HL-60 (cell line): ENCODE measurements around the gene ATG3.

Source experiments
- DNase-seq, 2 experiments: peaks; one replicate each; pipeline ENCODE4 v3.0.0-alpha.2; 2010 to 2020; ENCODE audit warnings: low read depth in 1 of 2, low spot score in 1 of 2
- H3K27ac ChIP-seq: fragments of 250-450 bp; sonication (Bioruptor Pico); replicated peaks from 2 replicates; pipeline ENCODE4 v1.5.1; 2020; ENCODE audit warnings: mild to moderate bottlenecking, moderate library complexity
- H3K27me3 ChIP-seq: fragments of 250-450 bp; sonication (Bioruptor Pico); 2 replicates; pipeline ENCODE4 v1.5.1; 2021; ENCODE audit warnings: mild to moderate bottlenecking, moderate library complexity; ENCODE audit not compliant: insufficient read depth, poor library complexity, severe bottlenecking
- H3K4me3 ChIP-seq: replicated peaks from 2 replicates; pipeline ENCODE4 v1.5.1; 2011; ENCODE audit warnings: mild to moderate bottlenecking, control low read depth, low read length; ENCODE audit not compliant: insufficient read depth
- CTCF ChIP-seq: IDR thresholded peaks from one replicate; pipeline ENCODE4 v1.5.1; 2011; ENCODE audit warnings: low read length, control low read depth, inconsistent platforms; ENCODE audit not compliant: insufficient read depth
- GABPA ChIP-seq: IDR thresholded peaks from 2 replicates; pipeline ENCODE4 v1.6.1; 2012; ENCODE audit warnings: low read depth
- POLR2AphosphoS5 ChIP-seq: IDR thresholded peaks from 2 replicates; pipeline ENCODE4 v1.6.1; 2012; ENCODE audit warnings: low read depth
- REST ChIP-seq: IDR thresholded peaks from 2 replicates; pipeline ENCODE4 v1.6.1; 2012; ENCODE audit warnings: low read depth; ENCODE audit not compliant: insufficient replicate concordance
- SPI1 ChIP-seq: IDR thresholded peaks from 2 replicates; pipeline ENCODE4 v1.6.1; 2012; ENCODE audit warnings: low read depth, mild to moderate bottlenecking, borderline replicate concordance

Gene ATG3

DNA sequence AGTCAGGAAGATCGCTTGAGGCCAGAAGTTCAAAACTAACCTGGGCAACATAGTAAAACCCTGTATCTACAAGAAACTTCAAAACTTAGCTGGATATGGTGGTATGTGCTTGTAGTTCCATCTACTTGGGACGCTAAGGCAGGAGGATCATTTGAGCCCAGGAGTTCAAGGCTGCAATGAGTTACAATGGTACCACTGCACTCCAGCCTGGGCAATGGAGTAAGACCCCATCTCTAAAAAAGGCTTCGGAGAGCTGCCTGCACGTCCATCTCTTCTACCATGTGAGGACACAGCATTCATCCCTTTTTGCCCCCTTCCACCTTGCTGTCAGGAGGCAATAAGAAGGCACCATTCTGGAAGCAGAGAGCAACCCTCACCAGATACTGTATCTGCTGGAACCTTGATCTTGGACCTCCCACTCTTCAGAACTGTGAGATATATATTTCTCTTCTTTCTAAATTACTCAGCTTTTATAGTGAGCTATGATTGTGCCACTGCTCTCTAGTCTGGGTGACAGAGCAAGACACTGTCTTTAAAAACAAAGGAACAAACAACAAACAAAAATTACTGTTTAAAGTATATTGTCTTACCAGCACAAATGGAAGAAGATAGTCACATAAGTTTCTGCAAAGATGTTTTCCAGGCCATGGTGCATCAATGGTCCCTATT is 58.3 kb downstream of the ATG3 start:
- DNase-seq: no peak
- Histone ChIP-seq H3K27me3 (no peaks in the 10 kb centered on the region), H3K27ac (no peak overlapping the region), H3K4me3 (no peak overlapping the region)
- TF ChIP-seq CTCF (no peak), SPI1 (no peak), REST (no peak), POLR2AphosphoS5 (no peak), GABPA (no peak)

DNA sequence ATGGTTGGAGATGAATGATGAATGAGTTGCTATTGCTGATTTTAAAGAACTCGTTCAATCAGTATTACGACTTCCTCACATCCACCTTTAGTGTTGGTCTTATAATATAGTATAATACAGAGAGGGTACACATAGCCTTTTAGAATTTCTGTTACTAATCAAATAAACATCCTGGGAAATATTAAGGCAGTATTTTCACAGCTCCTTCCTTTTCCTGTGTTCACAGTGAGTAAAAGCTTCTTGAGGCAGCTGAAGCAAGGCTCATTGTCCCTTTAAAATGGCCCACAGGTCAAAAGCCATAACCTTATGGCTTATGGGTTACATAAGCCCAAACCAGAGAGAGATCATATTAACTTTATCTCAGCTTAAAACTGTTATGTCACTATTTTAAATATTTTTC is 61.1 kb downstream of the ATG3 start:
- no peak overlapping the region for H3K4me3 ChIP-seq
- no peak overlapping the region for H3K27ac ChIP-seq
- TF ChIP-seq SPI1 (no peak), POLR2AphosphoS5 (no peak), GABPA (no peak), REST (no peak), CTCF (no peak)
- DNase-seq: no peak
- H3K27me3 ChIP-seq: no peaks in the 10 kb centered on the region

- Histone ChIP-seq H3K4me3 (no peak within 1 kb of the TSS), H3K27ac (no peak within 1 kb of the TSS), H3K27me3 (no peaks in the 10 kb centered on the region)
- TF ChIP-seq GABPA (no peak), POLR2AphosphoS5 (no peak), REST (no peak), CTCF (no peak), SPI1 (no peak)
- DNase-seq: peak in 1 of 2 experiments; percentile 32
These were observed 62.6 kb downstream of the ATG3 start, which contains the start of gene BTLA for GRCh38 chr3:112498914-112499711. Gene BTLA, minus strand, starts transcription at chr3:112499472. Its CDS starts 114 bp downstream, at chr3:112499358.
